H1 (cell line): Measurements from ENCODE around the gene ZNF716. TPM values are rescaled to one million over a fixed set of nuclear protein-coding genes. Genes with fewer than 3 reads are reported as not detected.

Source experiments
- RAD21 ChIP-seq, 2 experiments: IDR thresholded peaks in 1 of 2; conservative IDR thresholded peaks in 1 of 2; 2 replicates each; pipeline ENCODE4 v1.6.1; 2011; ENCODE audit warnings: low read depth in 2 of 2, low read length in 2 of 2, improper control_type of control experiment in 1 of 2, inconsistent platforms in 1 of 2, mild to moderate bottlenecking in 1 of 2, moderate library complexity in 1 of 2
- polyA plus RNA-seq, 7 experiments: library from polyadenylated mRNA; depleted of rRNA in 3 of 7; stranded (reverse) in 5 of 7; unstranded in 2 of 7; fragments of >200 nt in 5 of 7; fragments of 200-250 nt in 2 of 7; gene quantifications; 1 replicate in 5 of 7; 2 replicates in 1 of 7; 4 replicates in 1 of 7; pipeline versions ENCODE4 v1.2.1 to v1.2.3, GENCODE V29; 2011 to 2013; ENCODE audit warnings: missing spikeins in 2 of 7, mixed read lengths in 2 of 7
- total RNA-seq: library from RNA; stranded (reverse); fragmentation: NEBNext Ultra II Directional; extraction: Animal tissue kit (Norgen Biotek cat#: 25700); gene quantifications from 2 replicates; pipeline ENCODE4 v1.2.1, GENCODE V29; 2021

The ZNF716 gene
- total and polyA plus RNA-seq, 2 of the 8 experiments (the other 6 are each of a cell fraction or from before 2014, with no cell fraction given) = not detected

GRCh38 chr7:57416601-57417358 is 33.2 kb upstream of the ZNF716 start (continued):
- TF ChIP-seq RAD21 (IDR thresholded peaks at IDR 0.05 in 1 of 2, conservative IDR thresholded peaks at IDR 0.05 in 1 of 2; ENCODE audit: low read depth in 2 of 2, low read length in 2 of 2) = no peak
